ENCODE data around the gene SNUPN.

DNA sequence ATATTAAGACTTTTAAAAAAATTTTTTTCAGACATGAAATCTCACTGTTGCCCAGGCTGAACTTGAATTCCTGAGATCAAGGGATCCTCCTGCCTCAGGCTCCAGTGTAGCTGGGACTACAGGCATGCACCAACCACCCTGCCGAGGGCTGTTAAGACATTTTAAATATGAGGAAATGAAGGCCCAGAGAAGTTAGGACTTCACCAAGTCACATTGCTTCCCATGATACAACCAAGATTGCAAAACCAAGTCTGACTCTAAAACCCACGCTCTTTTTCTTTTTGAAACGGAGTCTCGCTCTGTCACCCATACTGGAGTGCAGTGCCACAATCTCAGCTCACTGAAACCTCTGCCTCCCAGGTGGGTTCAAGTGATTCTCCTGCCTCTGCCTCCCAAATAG, 74.4 kb downstream of the SNUPN start:
- TF ChIP-seq, protein P1, sequence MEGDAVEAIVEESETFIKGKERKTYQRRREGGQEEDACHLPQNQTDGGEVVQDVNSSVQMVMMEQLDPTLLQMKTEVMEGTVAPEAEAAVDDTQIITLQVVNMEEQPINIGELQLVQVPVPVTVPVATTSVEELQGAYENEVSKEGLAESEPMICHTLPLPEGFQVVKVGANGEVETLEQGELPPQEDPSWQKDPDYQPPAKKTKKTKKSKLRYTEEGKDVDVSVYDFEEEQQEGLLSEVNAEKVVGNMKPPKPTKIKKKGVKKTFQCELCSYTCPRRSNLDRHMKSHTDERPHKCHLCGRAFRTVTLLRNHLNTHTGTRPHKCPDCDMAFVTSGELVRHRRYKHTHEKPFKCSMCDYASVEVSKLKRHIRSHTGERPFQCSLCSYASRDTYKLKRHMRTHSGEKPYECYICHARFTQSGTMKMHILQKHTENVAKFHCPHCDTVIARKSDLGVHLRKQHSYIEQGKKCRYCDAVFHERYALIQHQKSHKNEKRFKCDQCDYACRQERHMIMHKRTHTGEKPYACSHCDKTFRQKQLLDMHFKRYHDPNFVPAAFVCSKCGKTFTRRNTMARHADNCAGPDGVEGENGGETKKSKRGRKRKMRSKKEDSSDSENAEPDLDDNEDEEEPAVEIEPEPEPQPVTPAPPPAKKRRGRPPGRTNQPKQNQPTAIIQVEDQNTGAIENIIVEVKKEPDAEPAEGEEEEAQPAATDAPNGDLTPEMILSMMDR (IDR thresholded peaks at IDR 0.05) = no peak
- TF ChIP-seq POLR2A (IDR thresholded peaks at IDR 0.05) = no peak

Measured in testis (tissue), 2 donors.